ENCODE results near the gene ABCC4. TPM values are rescaled to one million over a fixed set of nuclear protein-coding genes. Genes with fewer than 3 reads are reported as not detected.

ABCC4 gene
- total RNA-seq, 1 experiment from 2014 or later: 12.9 TPM

- peaks cover 26% of the 10 kb centered on the region for H3K27me3 ChIP-seq (replicated peaks)
- H3K36me3 ChIP-seq: no peaks in the 10 kb centered on the region
- no peak for DNase-seq (ENCODE audit: low read depth in 1 of 2, low spot score in 2 of 2)
- no peak overlapping the region for H3K4me3 ChIP-seq
- H3K4me1 ChIP-seq (replicated peaks): no peaks in the 10 kb centered on the region
- no peak overlapping the region for H3K27ac ChIP-seq
- no peaks in the 10 kb centered on the region for H3K9me3 ChIP-seq (replicated peaks)
Observed at GRCh38 chr13:94974015-94974951, 327.0 kb downstream of the ABCC4 start.

GRCh38 chr13:94972262-94972661, 329.0 kb downstream of the ABCC4 start:
- H3K27me3 ChIP-seq (replicated peaks): peaks cover 45% of the 10 kb centered on the region
- no peaks in the 10 kb centered on the region for H3K36me3 ChIP-seq
- H3K27ac ChIP-seq: no peak overlapping the region
- H3K4me1 ChIP-seq (replicated peaks): peaks cover 4% of the 10 kb centered on the region
- H3K9me3 ChIP-seq (replicated peaks): no peaks in the 10 kb centered on the region
- no peak for DNase-seq (ENCODE audit: low read depth in 1 of 2, low spot score in 2 of 2)
- no peak overlapping the region for H3K4me3 ChIP-seq
